Choroid plexus epithelial cell (primary cell): Measurements from ENCODE around the gene CHD9.

ENCODE experiments used
- DNase-seq: peaks from one replicate; pipeline ENCODE4 v3.0.0-alpha.2; 2010; ENCODE audit warnings: low read depth
- H3K4me3 ChIP-seq: 2 replicates; pipeline ENCODE4 v1.5.1; 2011; ENCODE audit warnings: low read depth, mild to moderate bottlenecking, control low read depth, low read length, moderate library complexity
- CTCF ChIP-seq: conservative IDR thresholded peaks from 2 replicates; pipeline ENCODE4 v1.5.1; 2011; ENCODE audit warnings: low read depth, mild to moderate bottlenecking, control low read depth, inconsistent platforms, low read length, moderate library complexity

CHD9 gene

GRCh38 chr16:53097190-53097589 is 42.4 kb downstream of the CHD9 start:
- DNase-seq: no peak
- no peak for TF ChIP-seq CTCF
- no peak overlapping the region for H3K4me3 ChIP-seq

- TF ChIP-seq CTCF: no peak
- H3K4me3 ChIP-seq: peak overlapping the region; percentile 54
- DNase-seq: peak; percentile 96
These were observed 43.9 kb downstream of the CHD9 start for GRCh38 chr16:53098526-53099317.

- H3K4me3 ChIP-seq: peak overlapping the region; percentile 54
- DNase-seq: peak; percentile 93
- TF ChIP-seq CTCF: no peak
These were observed 44.7 kb downstream of the CHD9 start for GRCh38 chr16:53099318-53100130.

GRCh38 chr16:53100131-53100748 is 45.4 kb downstream of the CHD9 start:
- DNase-seq: no peak
- TF ChIP-seq CTCF: no peak

GRCh38 chr16:53100889-53101288 is 46.1 kb downstream of the CHD9 start:
- no peak for TF ChIP-seq CTCF
- H3K4me3 ChIP-seq: no peak overlapping the region
- DNase-seq: no peak

More at GRCh38 chr16:53100131-53100748, 45.4 kb downstream of the CHD9 start:
- peak overlapping the region; percentile 54 for H3K4me3 ChIP-seq

GRCh38 chr16:53103811-53104210 is 49.0 kb downstream of the CHD9 start:
- TF ChIP-seq CTCF: no peak
- DNase-seq: no peak
- no peak overlapping the region for H3K4me3 ChIP-seq
